Ishikawa (cell line): ENCODE data around the gene LRIT1.

Experiments used
- CEBPB ChIP-seq: IDR thresholded peaks from 2 replicates; pipeline ENCODE4 v1.6.1; 2012
- CREB1 ChIP-seq: IDR thresholded peaks from 2 replicates; pipeline ENCODE4 v1.6.1; 2012; ENCODE audit warnings: low read depth
- EGR1 ChIP-seq: IDR thresholded peaks from 2 replicates; pipeline ENCODE4 v1.6.1; 2012
- EP300 ChIP-seq: IDR thresholded peaks from 2 replicates; pipeline ENCODE4 v1.6.1; 2012; ENCODE audit warnings: borderline replicate concordance
- FOXM1 ChIP-seq: IDR thresholded peaks from 2 replicates; pipeline ENCODE4 v1.6.1; 2012; ENCODE audit warnings: low read depth, borderline replicate concordance
- NFIC ChIP-seq: IDR thresholded peaks from 2 replicates; pipeline ENCODE4 v1.6.1; 2012
- RAD21 ChIP-seq: IDR thresholded peaks from 2 replicates; pipeline ENCODE4 v1.6.1; 2012; ENCODE audit warnings: low read depth
- TAF1 ChIP-seq: IDR thresholded peaks from 2 replicates; pipeline ENCODE4 v1.6.1; 2012; ENCODE audit warnings: low read depth, mild to moderate bottlenecking
- TCF12 ChIP-seq: IDR thresholded peaks from 2 replicates; pipeline ENCODE4 v1.6.1; 2012; ENCODE audit warnings: low read depth
- TEAD4 ChIP-seq: IDR thresholded peaks from 2 replicates; pipeline ENCODE4 v1.6.1; 2012
- YY1 ChIP-seq: IDR thresholded peaks from 2 replicates; pipeline ENCODE4 v1.6.1; 2012; ENCODE audit warnings: low read depth
- ZBTB7A ChIP-seq: IDR thresholded peaks from 2 replicates; pipeline ENCODE4 v1.6.1; 2012; ENCODE audit warnings: low read depth
- TF ChIP-seq, protein P1 (sequence below): IDR thresholded peaks from 2 replicates; pipeline ENCODE4 v1.6.1; 2012
- TF ChIP-seq, protein P2 (sequence below): IDR thresholded peaks from 2 replicates; pipeline ENCODE4 v1.6.1; 2012
- TF ChIP-seq, protein P3 (sequence below): IDR thresholded peaks from 2 replicates; pipeline ENCODE4 v1.6.1; 2012; ENCODE audit warnings: low read depth, mild to moderate bottlenecking

Gene LRIT1

DNA sequence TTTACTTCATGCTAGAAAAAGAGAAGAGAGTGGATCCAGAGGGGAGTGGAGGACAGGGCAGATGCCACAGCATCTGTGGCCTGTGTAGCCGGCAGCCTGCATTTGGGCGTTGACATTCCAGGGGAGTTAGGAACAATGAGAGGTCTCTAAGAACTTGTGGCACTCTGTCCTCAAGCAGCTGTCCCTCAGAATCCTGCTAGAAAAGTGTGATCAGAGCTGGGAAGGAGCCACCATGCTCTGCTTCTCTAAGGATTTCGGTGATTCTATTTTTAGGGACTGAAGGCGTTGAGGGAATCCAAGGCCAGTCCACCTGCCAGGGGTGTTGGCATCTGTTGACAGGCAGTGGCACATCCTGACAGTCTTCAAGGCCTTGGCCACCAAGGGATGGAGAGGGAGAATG lies 23.6 kb downstream of the LRIT1 start:
- no peak for TF ChIP-seq RAD21
- TF ChIP-seq TAF1, result no peak
- TF ChIP-seq EGR1, result no peak
- TF ChIP-seq, protein P1, sequence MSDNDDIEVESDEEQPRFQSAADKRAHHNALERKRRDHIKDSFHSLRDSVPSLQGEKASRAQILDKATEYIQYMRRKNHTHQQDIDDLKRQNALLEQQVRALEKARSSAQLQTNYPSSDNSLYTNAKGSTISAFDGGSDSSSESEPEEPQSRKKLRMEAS, result no peak
- no peak for TF ChIP-seq CREB1
- TF ChIP-seq YY1, result no peak
- TF ChIP-seq NFIC, result no peak
- TF ChIP-seq ZBTB7A, result no peak
- no peak for TF ChIP-seq TCF12
- TF ChIP-seq TEAD4, result no peak

DNA sequence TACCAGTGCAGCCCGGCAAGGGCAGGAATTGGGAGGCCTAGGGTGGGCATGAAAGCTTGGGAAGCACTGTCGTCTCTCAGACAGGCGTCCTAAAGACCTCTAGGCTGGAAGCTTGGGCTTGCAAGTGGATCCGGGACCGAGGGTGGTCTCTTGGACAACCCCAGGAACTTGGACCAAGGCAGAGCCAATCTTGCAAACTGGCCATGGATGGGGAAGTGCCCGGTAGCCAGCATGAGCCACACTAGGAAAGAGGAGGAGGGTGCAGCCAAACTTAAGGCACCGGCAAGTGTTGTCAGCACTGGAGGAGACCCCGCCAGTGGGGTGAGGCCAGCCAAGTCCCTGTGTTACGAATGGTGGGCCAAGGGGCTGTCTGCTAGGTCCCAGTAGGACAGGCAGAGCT lies 24.5 kb downstream of the LRIT1 start:
- TF ChIP-seq TAF1, result no peak
- TF ChIP-seq, protein P2, sequence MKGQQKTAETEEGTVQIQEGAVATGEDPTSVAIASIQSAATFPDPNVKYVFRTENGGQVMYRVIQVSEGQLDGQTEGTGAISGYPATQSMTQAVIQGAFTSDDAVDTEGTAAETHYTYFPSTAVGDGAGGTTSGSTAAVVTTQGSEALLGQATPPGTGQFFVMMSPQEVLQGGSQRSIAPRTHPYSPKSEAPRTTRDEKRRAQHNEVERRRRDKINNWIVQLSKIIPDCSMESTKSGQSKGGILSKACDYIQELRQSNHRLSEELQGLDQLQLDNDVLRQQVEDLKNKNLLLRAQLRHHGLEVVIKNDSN, result no peak
- TF ChIP-seq YY1, result no peak
- TF ChIP-seq, protein P3, sequence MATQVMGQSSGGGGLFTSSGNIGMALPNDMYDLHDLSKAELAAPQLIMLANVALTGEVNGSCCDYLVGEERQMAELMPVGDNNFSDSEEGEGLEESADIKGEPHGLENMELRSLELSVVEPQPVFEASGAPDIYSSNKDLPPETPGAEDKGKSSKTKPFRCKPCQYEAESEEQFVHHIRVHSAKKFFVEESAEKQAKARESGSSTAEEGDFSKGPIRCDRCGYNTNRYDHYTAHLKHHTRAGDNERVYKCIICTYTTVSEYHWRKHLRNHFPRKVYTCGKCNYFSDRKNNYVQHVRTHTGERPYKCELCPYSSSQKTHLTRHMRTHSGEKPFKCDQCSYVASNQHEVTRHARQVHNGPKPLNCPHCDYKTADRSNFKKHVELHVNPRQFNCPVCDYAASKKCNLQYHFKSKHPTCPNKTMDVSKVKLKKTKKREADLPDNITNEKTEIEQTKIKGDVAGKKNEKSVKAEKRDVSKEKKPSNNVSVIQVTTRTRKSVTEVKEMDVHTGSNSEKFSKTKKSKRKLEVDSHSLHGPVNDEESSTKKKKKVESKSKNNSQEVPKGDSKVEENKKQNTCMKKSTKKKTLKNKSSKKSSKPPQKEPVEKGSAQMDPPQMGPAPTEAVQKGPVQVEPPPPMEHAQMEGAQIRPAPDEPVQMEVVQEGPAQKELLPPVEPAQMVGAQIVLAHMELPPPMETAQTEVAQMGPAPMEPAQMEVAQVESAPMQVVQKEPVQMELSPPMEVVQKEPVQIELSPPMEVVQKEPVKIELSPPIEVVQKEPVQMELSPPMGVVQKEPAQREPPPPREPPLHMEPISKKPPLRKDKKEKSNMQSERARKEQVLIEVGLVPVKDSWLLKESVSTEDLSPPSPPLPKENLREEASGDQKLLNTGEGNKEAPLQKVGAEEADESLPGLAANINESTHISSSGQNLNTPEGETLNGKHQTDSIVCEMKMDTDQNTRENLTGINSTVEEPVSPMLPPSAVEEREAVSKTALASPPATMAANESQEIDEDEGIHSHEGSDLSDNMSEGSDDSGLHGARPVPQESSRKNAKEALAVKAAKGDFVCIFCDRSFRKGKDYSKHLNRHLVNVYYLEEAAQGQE, result no peak
- no peak for TF ChIP-seq EGR1
- no peak for TF ChIP-seq NFIC
- TF ChIP-seq TEAD4, result no peak
- TF ChIP-seq CEBPB, result no peak
- no peak for TF ChIP-seq TCF12
- TF ChIP-seq ZBTB7A, result no peak

DNA sequence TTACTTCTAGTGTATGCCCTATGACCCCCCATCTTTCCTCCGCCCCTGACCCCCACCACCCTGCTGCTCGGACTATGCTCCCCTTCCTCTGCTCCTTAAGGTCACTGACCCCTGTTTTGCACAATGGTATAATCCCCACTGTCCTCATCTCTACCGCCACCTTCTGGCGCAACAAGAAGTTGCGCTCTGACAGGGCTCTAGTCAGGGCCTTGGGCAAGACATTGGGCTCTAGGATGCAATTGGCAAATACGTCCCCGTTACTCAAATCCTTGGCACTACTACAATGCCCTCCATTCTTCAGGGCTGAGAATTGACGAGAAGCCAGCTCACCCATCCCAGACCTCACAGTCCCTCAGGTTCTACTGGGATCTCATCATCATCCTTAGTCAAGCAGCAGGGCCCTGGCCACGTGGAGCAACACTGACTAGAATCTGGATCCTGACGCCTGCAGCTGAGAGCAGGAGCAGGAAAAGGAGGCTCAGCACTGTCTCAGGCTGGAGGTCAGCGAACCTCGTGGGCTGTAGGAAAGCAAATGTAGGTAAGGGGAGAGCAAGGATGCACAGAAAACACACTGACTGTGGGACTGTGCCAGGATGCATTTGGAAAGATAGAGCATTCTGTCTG lies 26.6 kb downstream of the LRIT1 start:
- TF ChIP-seq TCF12, result no peak
- peak; percentile 48 for TF ChIP-seq RAD21

DNA sequence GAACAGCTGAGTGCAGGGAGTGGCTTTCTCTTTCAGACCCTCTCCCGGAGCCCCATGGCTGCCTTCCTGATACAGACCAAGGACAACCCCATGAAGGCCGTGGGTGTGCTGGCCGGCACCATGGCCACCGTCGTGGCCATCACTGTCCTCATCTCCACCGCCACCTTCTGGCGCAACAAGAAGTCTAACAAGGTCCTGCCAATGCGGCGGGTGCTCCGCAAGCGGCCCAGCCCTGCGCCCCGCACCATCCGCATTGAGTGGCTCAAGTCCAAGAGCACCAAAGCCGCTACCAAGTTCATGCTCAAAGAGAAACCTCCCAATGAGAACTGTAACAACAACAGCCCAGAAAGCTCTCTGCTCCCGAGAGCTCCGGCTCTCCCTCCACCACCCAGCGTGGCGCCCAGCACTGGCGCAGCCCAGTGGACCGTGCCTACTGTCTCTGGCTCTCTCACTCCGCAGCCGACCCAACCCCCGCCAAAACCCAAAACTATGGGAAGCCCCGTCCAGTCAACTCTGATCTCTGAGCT lies 27.2 kb downstream of the LRIT1 start:
- TF ChIP-seq, protein P2, result no peak
- TF ChIP-seq RAD21 (no peak), TAF1 (no peak), YY1 (no peak), EGR1 (no peak), TCF12 (no peak), EP300 (no peak), ZBTB7A (no peak), TEAD4 (no peak), FOXM1 (no peak), NFIC (no peak), CEBPB (no peak), CREB1 (no peak)
- TF ChIP-seq, protein P1, result no peak
- TF ChIP-seq, protein P3, result no peak

DNA sequence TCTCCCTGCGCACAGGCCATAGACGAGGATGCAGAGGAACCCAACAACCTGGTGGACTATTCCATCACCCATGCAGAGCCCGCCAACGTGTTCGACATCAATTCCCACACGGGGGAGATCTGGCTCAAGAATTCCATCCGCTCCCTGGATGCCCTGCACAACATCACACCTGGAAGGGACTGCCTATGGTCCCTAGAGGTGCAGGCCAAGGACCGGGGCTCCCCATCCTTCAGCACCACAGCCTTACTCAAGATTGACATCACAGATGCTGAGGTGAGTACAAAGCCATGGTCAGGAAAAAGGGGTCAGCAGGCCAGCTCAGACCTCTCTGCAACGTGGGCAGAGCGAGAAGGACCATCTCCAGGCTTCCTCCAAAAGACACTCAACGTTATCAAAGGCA lies 28.3 kb downstream of the LRIT1 start:
- TF ChIP-seq RAD21, result no peak
- TF ChIP-seq EP300, result no peak
- TF ChIP-seq, protein P3, result no peak
- TF ChIP-seq CREB1, result no peak
- no peak for TF ChIP-seq FOXM1
- TF ChIP-seq NFIC, result no peak
